HCT116 (cell line): ENCODE measurements around the gene GTF3C1.

ENCODE experiments used
- ATF3 ChIP-seq: IDR thresholded peaks from 2 replicates; pipeline ENCODE4 v1.6.1; 2012
- CEBPB ChIP-seq: IDR thresholded peaks from 2 replicates; pipeline ENCODE4 v1.6.1; 2012; ENCODE audit warnings: low read depth
- EZH2 ChIP-seq: fragments of 200-600 bp; sonication (generic); IDR thresholded peaks from 2 replicates; pipeline ENCODE4 v1.6.1; 2017; ENCODE audit warnings: antibody characterized with exemption, mixed run types
- EZH2phosphoT487 ChIP-seq: fragments of 200-600 bp; IDR thresholded peaks from 2 replicates; pipeline ENCODE4 v1.6.1; 2018; ENCODE audit warnings: antibody characterized with exemption, borderline replicate concordance
- POLR2A ChIP-seq: IDR thresholded peaks from 2 replicates; pipeline ENCODE4 v1.7.0; 2011; ENCODE audit warnings: borderline replicate concordance; ENCODE audit not compliant: insufficient read depth, insufficient read length; ENCODE audit errors: extremely low read depth
- POLR2AphosphoS5 ChIP-seq: IDR thresholded peaks from 2 replicates; pipeline ENCODE4 v1.6.1; 2011; ENCODE audit warnings: mild to moderate bottlenecking, low read depth, low read length, moderate library complexity
- SIN3A ChIP-seq: IDR thresholded peaks from 2 replicates; pipeline ENCODE4 v1.6.1; 2012; ENCODE audit warnings: low read depth
- TCF7L2 ChIP-seq: IDR thresholded peaks from 2 replicates; pipeline ENCODE4 v1.7.0; 2011; ENCODE audit warnings: borderline replicate concordance, inconsistent platforms; ENCODE audit not compliant: insufficient read depth, insufficient read length; ENCODE audit errors: extremely low read depth
- TF ChIP-seq, protein P1 (sequence below), 3 experiments: fragments of 200-600 bp in 1 of 3; sonication (generic) in 1 of 3; IDR thresholded peaks in 2 of 3; conservative IDR thresholded peaks in 1 of 3; 2 replicates each; pipeline ENCODE4 v1.5.1; 2012 to 2017; ENCODE audit warnings: low read depth in 2 of 3, low read length in 2 of 3, antibody characterized with exemption in 1 of 3, borderline replicate concordance in 1 of 3, control low read depth in 1 of 3, mild to moderate bottlenecking in 1 of 3, mixed read lengths in 1 of 3, mixed run types in 1 of 3, moderate library complexity in 1 of 3; ENCODE audit not compliant: insufficient read depth in 1 of 3
- TF ChIP-seq, protein P2 (sequence below): IDR thresholded peaks from 2 replicates; pipeline ENCODE4 v1.6.1; 2012

GRCh38 chr16:27447301-27447700 lies 102.4 kb downstream of the GTF3C1 start:
- TF ChIP-seq EZH2phosphoT487 (no peak), CEBPB (no peak), EZH2 (no peak), POLR2AphosphoS5 (no peak), TCF7L2 (no peak), SIN3A (no peak), POLR2A (no peak), ATF3 (no peak)
- TF ChIP-seq, protein P1, sequence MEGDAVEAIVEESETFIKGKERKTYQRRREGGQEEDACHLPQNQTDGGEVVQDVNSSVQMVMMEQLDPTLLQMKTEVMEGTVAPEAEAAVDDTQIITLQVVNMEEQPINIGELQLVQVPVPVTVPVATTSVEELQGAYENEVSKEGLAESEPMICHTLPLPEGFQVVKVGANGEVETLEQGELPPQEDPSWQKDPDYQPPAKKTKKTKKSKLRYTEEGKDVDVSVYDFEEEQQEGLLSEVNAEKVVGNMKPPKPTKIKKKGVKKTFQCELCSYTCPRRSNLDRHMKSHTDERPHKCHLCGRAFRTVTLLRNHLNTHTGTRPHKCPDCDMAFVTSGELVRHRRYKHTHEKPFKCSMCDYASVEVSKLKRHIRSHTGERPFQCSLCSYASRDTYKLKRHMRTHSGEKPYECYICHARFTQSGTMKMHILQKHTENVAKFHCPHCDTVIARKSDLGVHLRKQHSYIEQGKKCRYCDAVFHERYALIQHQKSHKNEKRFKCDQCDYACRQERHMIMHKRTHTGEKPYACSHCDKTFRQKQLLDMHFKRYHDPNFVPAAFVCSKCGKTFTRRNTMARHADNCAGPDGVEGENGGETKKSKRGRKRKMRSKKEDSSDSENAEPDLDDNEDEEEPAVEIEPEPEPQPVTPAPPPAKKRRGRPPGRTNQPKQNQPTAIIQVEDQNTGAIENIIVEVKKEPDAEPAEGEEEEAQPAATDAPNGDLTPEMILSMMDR (IDR thresholded peaks at IDR 0.05 in 2 of 3, conservative IDR thresholded peaks at IDR 0.05 in 1 of 3; ENCODE audit: borderline replicate concordance in 1 of 3, insufficient read depth in 1 of 3, low read depth in 2 of 3, low read length in 2 of 3), result no peak
- TF ChIP-seq, protein P2, sequence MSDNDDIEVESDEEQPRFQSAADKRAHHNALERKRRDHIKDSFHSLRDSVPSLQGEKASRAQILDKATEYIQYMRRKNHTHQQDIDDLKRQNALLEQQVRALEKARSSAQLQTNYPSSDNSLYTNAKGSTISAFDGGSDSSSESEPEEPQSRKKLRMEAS, result no peak
